ENCODE measurements around the gene ACSL3.

- TF ChIP-seq CTCF (IDR thresholded peaks at IDR 0.05), result no peak
- no peak for TF ChIP-seq EZH2 (IDR thresholded peaks at IDR 0.05; ENCODE audit: borderline replicate concordance, insufficient read depth, low read depth, low read length, poor library complexity, severe bottlenecking)
Observed at GRCh38 chr2:222844323-222844722, 16.5 kb upstream of the ACSL3 start.
